AG09309 (cell line): ENCODE results near the gene C13orf46.

ENCODE experiments used
- DNase-seq: peaks from one replicate; pipeline ENCODE4 v3.0.0-alpha.2; 2010; ENCODE audit warnings: low read depth
- H3K4me3 ChIP-seq: 2 replicates; pipeline ENCODE4 v1.5.1; 2011; ENCODE audit warnings: mild to moderate bottlenecking, low read depth, low read length, moderate library complexity; ENCODE audit not compliant: control insufficient read depth
- TF ChIP-seq, protein P1 (sequence below): IDR thresholded peaks from 2 replicates; pipeline ENCODE4 v1.5.1; 2011; ENCODE audit warnings: mild to moderate bottlenecking, low read depth, low read length, inconsistent platforms; ENCODE audit not compliant: insufficient read depth, control insufficient read depth; ENCODE audit errors: missing control alignments

Gene C13orf46

DNA sequence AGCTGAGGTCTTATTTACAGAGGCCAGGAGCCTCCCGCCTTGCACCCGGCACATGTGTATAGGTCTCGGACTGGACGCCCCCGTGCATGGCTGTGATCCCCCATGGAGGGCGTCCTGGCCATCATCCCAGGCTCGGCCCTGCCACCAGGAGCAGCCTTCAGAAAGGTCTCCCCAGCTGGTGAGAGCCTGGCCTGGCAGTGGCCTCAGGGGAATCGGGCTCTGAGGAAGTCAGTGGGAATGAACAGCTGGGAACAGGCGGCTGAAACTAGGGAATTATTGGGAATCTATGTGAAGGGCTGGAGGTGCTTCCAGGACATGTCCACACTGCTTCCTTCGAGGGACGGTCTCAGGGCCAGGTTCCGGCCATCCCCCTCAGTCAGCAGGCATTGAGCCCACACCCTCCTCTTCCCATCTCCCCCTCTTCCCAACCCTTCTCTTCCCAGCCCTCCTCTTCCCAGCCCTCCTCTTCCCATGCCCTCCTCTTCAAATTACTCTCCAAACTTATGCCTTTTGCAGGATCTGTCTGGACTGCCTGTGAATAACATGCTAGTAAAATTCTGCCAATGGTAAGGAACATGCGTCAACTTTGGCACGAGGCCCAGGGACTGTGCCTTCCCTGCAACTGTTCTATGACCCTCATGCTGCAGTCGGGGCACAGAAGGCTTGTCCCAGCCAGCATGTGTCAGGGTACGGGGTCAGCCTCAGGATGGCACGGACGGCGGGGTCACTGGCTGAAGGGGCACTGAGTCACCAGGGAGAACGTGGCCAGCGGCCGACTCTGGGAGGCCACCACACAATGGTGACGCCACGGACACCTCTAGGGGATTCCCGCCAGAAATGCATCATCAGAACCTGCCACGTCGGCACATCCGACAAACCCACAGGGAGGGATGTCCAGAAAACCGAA lies 24.2 kb upstream of the C13orf46 start:
- TF ChIP-seq, protein P1, sequence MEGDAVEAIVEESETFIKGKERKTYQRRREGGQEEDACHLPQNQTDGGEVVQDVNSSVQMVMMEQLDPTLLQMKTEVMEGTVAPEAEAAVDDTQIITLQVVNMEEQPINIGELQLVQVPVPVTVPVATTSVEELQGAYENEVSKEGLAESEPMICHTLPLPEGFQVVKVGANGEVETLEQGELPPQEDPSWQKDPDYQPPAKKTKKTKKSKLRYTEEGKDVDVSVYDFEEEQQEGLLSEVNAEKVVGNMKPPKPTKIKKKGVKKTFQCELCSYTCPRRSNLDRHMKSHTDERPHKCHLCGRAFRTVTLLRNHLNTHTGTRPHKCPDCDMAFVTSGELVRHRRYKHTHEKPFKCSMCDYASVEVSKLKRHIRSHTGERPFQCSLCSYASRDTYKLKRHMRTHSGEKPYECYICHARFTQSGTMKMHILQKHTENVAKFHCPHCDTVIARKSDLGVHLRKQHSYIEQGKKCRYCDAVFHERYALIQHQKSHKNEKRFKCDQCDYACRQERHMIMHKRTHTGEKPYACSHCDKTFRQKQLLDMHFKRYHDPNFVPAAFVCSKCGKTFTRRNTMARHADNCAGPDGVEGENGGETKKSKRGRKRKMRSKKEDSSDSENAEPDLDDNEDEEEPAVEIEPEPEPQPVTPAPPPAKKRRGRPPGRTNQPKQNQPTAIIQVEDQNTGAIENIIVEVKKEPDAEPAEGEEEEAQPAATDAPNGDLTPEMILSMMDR, result no peak

GRCh38 chr13:113996912-113997745 lies 23.3 kb upstream of the C13orf46 start:
- TF ChIP-seq, protein P1, result no peak
- H3K4me3 ChIP-seq, result no peak overlapping the region
- no peak for DNase-seq

More for the DNA sequence above, 24.2 kb upstream of the C13orf46 start:
- DNase-seq, result peak; percentile 32
- H3K4me3 ChIP-seq, result no peak overlapping the region

DNA sequence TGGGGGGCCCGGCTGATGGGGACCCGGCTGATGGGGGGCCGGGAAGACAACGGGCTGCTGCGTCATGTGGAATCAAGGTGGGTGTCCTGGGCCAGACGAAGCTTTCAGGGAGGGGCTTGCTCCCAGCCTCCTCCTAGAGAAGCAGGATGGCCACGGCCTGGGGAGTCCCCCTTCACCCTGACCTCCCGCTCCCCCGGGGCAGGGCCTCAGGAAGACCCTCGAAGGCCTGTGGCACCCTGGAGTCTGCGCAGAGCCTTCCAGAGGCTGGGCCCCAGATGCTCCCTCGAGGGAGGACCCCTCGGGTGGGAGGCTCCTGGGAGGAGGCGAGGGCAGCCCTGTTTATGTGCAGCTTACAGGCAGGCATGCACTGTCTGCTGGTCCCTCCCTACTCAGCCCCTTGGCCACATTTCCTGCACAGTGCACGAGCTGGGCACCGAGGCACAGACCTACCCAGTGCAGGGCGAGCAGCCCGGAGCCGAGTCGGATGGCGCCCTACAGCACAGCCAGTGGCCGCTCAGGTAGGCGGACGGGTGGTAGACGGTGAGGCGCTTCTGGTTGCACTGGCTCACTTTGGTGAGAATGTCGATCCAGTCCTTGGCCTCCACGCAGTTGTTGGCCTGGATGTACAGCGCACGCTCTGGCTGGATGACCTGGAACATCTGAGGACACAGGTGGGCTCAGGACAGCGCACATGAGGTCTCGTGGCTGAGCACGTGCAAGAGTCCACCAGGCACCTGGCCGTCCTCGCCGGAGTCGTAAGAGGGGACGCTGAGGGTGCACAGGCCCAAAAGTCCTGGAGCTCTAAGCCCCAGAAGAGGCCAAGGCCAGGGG lies 22.4 kb upstream of the C13orf46 start:
- no peak for DNase-seq
- H3K4me3 ChIP-seq, result no peak overlapping the region
- TF ChIP-seq, protein P1, result no peak

DNA sequence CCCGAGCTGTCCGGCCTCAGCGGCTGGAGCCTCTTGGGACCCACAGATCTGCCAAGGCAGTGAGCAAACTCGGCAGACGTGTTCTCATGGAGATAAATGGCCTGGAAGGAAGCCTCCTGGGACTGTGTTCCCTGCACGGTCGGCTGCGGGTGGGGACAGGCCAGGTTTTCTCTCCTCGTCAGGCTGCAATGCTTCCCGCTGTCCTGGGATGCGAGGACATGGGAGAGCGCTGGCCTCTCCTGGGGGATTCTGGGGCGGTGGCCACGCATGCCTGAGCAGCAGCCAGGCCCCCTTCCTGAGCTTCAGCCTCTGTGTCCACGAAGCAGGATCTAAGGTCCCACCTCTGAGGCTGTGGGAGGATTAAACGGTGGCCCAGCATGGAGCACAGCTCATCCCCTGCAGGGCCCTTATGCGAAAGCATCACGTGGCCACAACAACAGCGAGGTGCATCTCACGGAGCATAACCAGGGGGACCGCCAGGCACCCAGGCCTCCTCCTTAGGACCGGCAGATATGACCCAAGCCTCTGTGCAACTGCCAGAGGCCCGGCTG lies 21.2 kb upstream of the C13orf46 start:
- no peak for DNase-seq
- H3K4me3 ChIP-seq, result no peak overlapping the region
- TF ChIP-seq, protein P1, result no peak

GRCh38 chr13:113992276-113993005 lies 18.6 kb upstream of the C13orf46 start:
- TF ChIP-seq, protein P1, result no peak
- no peak for DNase-seq
- H3K4me3 ChIP-seq, result no peak overlapping the region
